HCT116 (cell line): Measurements from ENCODE around the gene SULT1B1. TPM values are rescaled to one million over a fixed set of nuclear protein-coding genes. Genes with fewer than 3 reads are reported as not detected.

Experiments used
- ATAC-seq: fragments of 200-7000 bp; cut with Tn5 transposase; 2 replicates; pipeline ENCODE4 v1.9.1; 2020; ENCODE audit warnings: mild to moderate bottlenecking, moderate library complexity
- BruUV-seq: library from RNA; stranded (reverse); fragments of 400-500 nt; replicated peaks from 2 replicates; lab custom pipeline; 2021; lab: Mats Ljungman, UMichigan
- CTCF ChIA-PET: fragments of 300-600 bp; sonication (Branson Sonifier 250); formaldehyde crosslinking; loops from one replicate; lab custom pipeline; 2021; ENCODE audit warnings: antibody characterized with exemption; lab: Charles Lee
- POLR2A ChIA-PET: fragments of 300-600, 350-600 bp; sonication (Branson Sonifier 250); formaldehyde crosslinking; loops from one replicate; lab custom pipeline; 2021; ENCODE audit warnings: antibody characterized with exemption; lab: Charles Lee
- RAD21 ChIA-PET, 2 experiments: fragments of 300-600 bp; sonication (Branson Sonifier 250); formaldehyde crosslinking; loops; one replicate each; lab custom pipeline; 2023; ENCODE audit warnings: low total read pairs in 2 of 2; ENCODE audit not compliant: uncharacterized antibody in 2 of 2, unreplicated experiment in 2 of 2, low non-redundant PET in 1 of 2; lab: Charles Lee
- DNase-seq: peaks from one replicate; pipeline ENCODE4 v3.0.0-alpha.2; 2010; ENCODE audit warnings: low read depth, low spot score
- H2AFZ ChIP-seq: fragments of 200-600 bp; shearing (Covaris generic), sonication (generic); 2 replicates; pipeline ENCODE4 v1.6.1; 2017; ENCODE audit warnings: low read depth, mixed run types, mixed read lengths, antibody characterized with exemption, low read length; ENCODE audit not compliant: poor library complexity, severe bottlenecking
- H3K27ac ChIP-seq: 2 replicates; pipeline ENCODE4 v1.5.1; 2012; ENCODE audit warnings: low read depth, low read length
- H3K27me3 ChIP-seq: fragments of 200-600 bp; sonication (generic); 2 replicates; pipeline ENCODE4 v1.6.1; 2016; ENCODE audit warnings: mixed run types, low read length, mixed read lengths; ENCODE audit not compliant: insufficient read depth
- H3K36me3 ChIP-seq, 2 experiments: fragments of 200-500 bp in 1 of 2; fragments of 200-600 bp in 1 of 2; sonication (Bioruptor generic) in 1 of 2; sonication (generic) in 1 of 2; 2 replicates each; pipeline versions ENCODE4 v1.5.1 to v1.6.1; 2014 to 2016; ENCODE audit warnings: low read length in 2 of 2, inconsistent platforms in 1 of 2, mixed read lengths in 1 of 2, mixed run types in 1 of 2; ENCODE audit not compliant: insufficient read depth in 2 of 2, control insufficient read depth in 1 of 2
- H3K4me1 ChIP-seq, 2 experiments: fragments of 200-600 bp in 1 of 2; sonication (generic) in 1 of 2; 2 replicates each; pipeline versions ENCODE4 v1.5.1 to v1.6.1; 2012 to 2017; ENCODE audit warnings: low read length in 2 of 2, inconsistent platforms in 1 of 2, mild to moderate bottlenecking in 1 of 2, mixed read lengths in 1 of 2, mixed run types in 1 of 2, moderate library complexity in 1 of 2; ENCODE audit not compliant: insufficient read depth in 2 of 2, control insufficient read depth in 1 of 2
- H3K4me2 ChIP-seq: fragments of 200-600 bp; sonication (generic); 2 replicates; pipeline ENCODE4 v1.6.1; 2017; ENCODE audit warnings: mixed run types, low read length, mixed read lengths
- H3K4me3 ChIP-seq, 2 experiments: fragments of 200-600 bp in 1 of 2; sonication (generic) in 1 of 2; replicated peaks in 1 of 2; 2 replicates each; pipeline ENCODE4 v1.5.1; 2011 to 2016; ENCODE audit warnings: low read length in 2 of 2, control low read depth in 1 of 2, low read depth in 1 of 2, mild to moderate bottlenecking in 1 of 2, mixed read lengths in 1 of 2, mixed run types in 1 of 2
- H3K79me2 ChIP-seq: fragments of 200-600 bp; sonication (generic); 2 replicates; pipeline ENCODE4 v1.6.1; 2017; ENCODE audit warnings: mild to moderate bottlenecking, mixed run types, low read length, moderate library complexity, mixed read lengths; ENCODE audit not compliant: insufficient read depth
- H3K9ac ChIP-seq: fragments of 200-600 bp; sonication (generic); 2 replicates; pipeline ENCODE4 v1.6.1; 2016; ENCODE audit warnings: low read length, mixed read lengths
- H3K9me2 ChIP-seq: fragments of 200-600 bp; sonication (generic), shearing (Covaris generic); 2 replicates; pipeline ENCODE4 v1.6.1; 2017; ENCODE audit warnings: mixed run types, mild to moderate bottlenecking, moderate library complexity; ENCODE audit not compliant: insufficient read depth
- H3K9me3 ChIP-seq, 2 experiments: fragments of 200-500 bp in 1 of 2; fragments of 200-600 bp in 1 of 2; sonication (Bioruptor generic) in 1 of 2; sonication (generic) in 1 of 2; 2 replicates each; pipeline ENCODE4 v1.6.1; 2014 to 2017; ENCODE audit warnings: low read length in 2 of 2, mixed read lengths in 2 of 2, inconsistent platforms in 1 of 2, low read depth in 1 of 2, mild to moderate bottlenecking in 1 of 2, mixed run types in 1 of 2, moderate library complexity in 1 of 2; ENCODE audit not compliant: control insufficient read depth in 1 of 2, insufficient read depth in 1 of 2
- H4K20me1 ChIP-seq: fragments of 200-600 bp; sonication (generic), shearing (Covaris generic); 2 replicates; pipeline ENCODE4 v1.6.1; 2017; ENCODE audit warnings: mixed run types, mild to moderate bottlenecking, moderate library complexity; ENCODE audit not compliant: insufficient read depth
- EZH2 ChIP-seq: fragments of 200-600 bp; sonication (generic); IDR thresholded peaks from 2 replicates; pipeline ENCODE4 v1.6.1; 2017; ENCODE audit warnings: antibody characterized with exemption, mixed run types
- MAX ChIP-seq: IDR thresholded peaks from 2 replicates; pipeline ENCODE4 v1.6.1; 2012
- RAD21 ChIP-seq: IDR thresholded peaks from 2 replicates; pipeline ENCODE4 v1.6.1; 2012; ENCODE audit warnings: low read depth, mild to moderate bottlenecking
- REST ChIP-seq: IDR thresholded peaks from 2 replicates; pipeline ENCODE4 v1.6.1; 2012; ENCODE audit warnings: low read depth
- SP1 ChIP-seq: IDR thresholded peaks from 2 replicates; pipeline ENCODE4 v1.6.1; 2012; ENCODE audit warnings: low read depth
- ZNF274 ChIP-seq: fragments of 200-500 bp; sonication (Bioruptor generic); IDR thresholded peaks from 2 replicates; pipeline ENCODE4 v1.6.1; 2014; ENCODE audit warnings: mild to moderate bottlenecking, low read depth, low read length, inconsistent platforms
- intact Hi-C: fragments of 100-400 bp; cut with micrococcal nuclease; formaldehyde crosslinking; loops from 2 replicates; pipeline ENCODE4 v1.10.0; 2022
- total RNA-seq: library from RNA; stranded (reverse); gene quantifications from one replicate; pipeline ENCODE4 v1.2.1, GENCODE V29; 2021; ENCODE audit not compliant: unreplicated experiment

SULT1B1 gene
- total RNA-seq, 1 experiment from 2014 or later, result 0.10 TPM

GRCh38 chr4:69744157-69744478, 16.3 kb downstream of the SULT1B1 start (continued):
- TF ChIP-seq REST, result no peak
- TF ChIP-seq EZH2, result no peak
- TF ChIP-seq SP1, result no peak
- TF ChIP-seq RAD21, result no peak
- no peak for TF ChIP-seq ZNF274

- Histone ChIP-seq H3K4me3 (no peak overlapping the region), H3K9ac (no peak overlapping the region), H2AFZ (no peak overlapping the region), H3K9me3 (no peaks in the 10 kb centered on the region), H4K20me1 (no peaks in the 10 kb centered on the region), H3K4me2 (no peak overlapping the region), H3K79me2 (no peaks in the 10 kb centered on the region), H3K27me3 (no peaks in the 10 kb centered on the region), H3K4me1 (no peaks in the 10 kb centered on the region), H3K36me3 (no peaks in the 10 kb centered on the region), H3K27ac (no peak overlapping the region), H3K9me2 (no peaks in the 10 kb centered on the region)
- DNase-seq, result no peak
- no peak for ATAC-seq
- no peak for TF ChIP-seq MAX
- ChIA-PET CTCF (no interaction called here), RAD21 (no interaction called here), POLR2A (no interaction called here)
- no TSS peak for BruUV-seq
- intact Hi-C loops, result no loop called here
Observed at GRCh38 chr4:69743476-69744156, 16.8 kb downstream of the SULT1B1 start.
